Pons (tissue), 1 donor: ENCODE results near the gene KIF27.
A peak's percentile ranks its signal among the peaks of the same experiment; 100 is the strongest.
"Not testable (repeated sequence)": the region's sequence is repeated elsewhere in the genome, so short reads cannot be mapped to it uniquely, and the experiment has no call there.

Source experiments
- DNase-seq: peaks from one replicate; pipeline ENCODE4 v3.0.0-alpha.2; 2016; ENCODE audit warnings: low spot score

The KIF27 gene

GRCh38 chr9:83920927-83921707, at the start of gene KIF27:
TSS of gene KIF27 (minus strand) at chr9:83921432. CDS start at chr9:83915591, 5,841 bp downstream.
- peak; percentile 93 for DNase-seq

- DNase-seq: no peak
Observed at GRCh38 chr9:83969602-83970001, 48.4 kb upstream of the KIF27 start.

GRCh38 chr9:83967073-83967472, 45.8 kb upstream of the KIF27 start:
- no peak for DNase-seq

GRCh38 chr9:83966209-83966582, 45.0 kb upstream of the KIF27 start:
- no peak for DNase-seq

- DNase-seq: no peak
Observed at GRCh38 chr9:83965350-83966208, 44.3 kb upstream of the KIF27 start.

GRCh38 chr9:83964973-83965349, 43.7 kb upstream of the KIF27 start:
- no peak for DNase-seq

GRCh38 chr9:83962165-83962564, 40.9 kb upstream of the KIF27 start:
- no peak for DNase-seq

- no peak for DNase-seq
Observed at GRCh38 chr9:83960991-83961390, 39.8 kb upstream of the KIF27 start.

- DNase-seq: no peak
Observed at GRCh38 chr9:83959061-83959460, 37.8 kb upstream of the KIF27 start.

GRCh38 chr9:83957248-83957513, 35.9 kb upstream of the KIF27 start:
- peak; percentile 22 for DNase-seq

GRCh38 chr9:83956436-83957247, 35.4 kb upstream of the KIF27 start:
- DNase-seq: peak; percentile 56

- DNase-seq: peak; percentile 48
Observed at GRCh38 chr9:83956086-83956435, 34.8 kb upstream of the KIF27 start.

GRCh38 chr9:83948096-83948495, 26.9 kb upstream of the KIF27 start:
- DNase-seq: not testable (repeated sequence)

GRCh38 chr9:83940590-83941303, 19.5 kb upstream of the KIF27 start:
- no peak for DNase-seq

GRCh38 chr9:83937861-83938455, 16.7 kb upstream of the KIF27 start:
- peak; percentile 84 for DNase-seq

GRCh38 chr9:83936523-83936922, 15.3 kb upstream of the KIF27 start:
- no peak for DNase-seq

GRCh38 chr9:83935276-83935935, 14.2 kb upstream of the KIF27 start:
- DNase-seq: no peak

GRCh38 chr9:83934569-83935275, 13.5 kb upstream of the KIF27 start:
- DNase-seq: no peak

GRCh38 chr9:83933790-83934189, 12.6 kb upstream of the KIF27 start:
- DNase-seq: no peak

- DNase-seq: no peak
Observed at GRCh38 chr9:83932851-83933250, 11.6 kb upstream of the KIF27 start.
